Hematopoietic multipotent progenitor cell treated with erythropoietin and hydrocortisone succinate and interleukin-3 and kit ligand, for 15 days (in vitro differentiated cells): ENCODE results near the gene LARGE1.
"Not testable (repeated sequence)": the region's sequence is repeated elsewhere in the genome, so short reads cannot be mapped to it uniquely, and the experiment has no call there.

Source experiments
- DNase-seq: peaks from one replicate; pipeline ENCODE4 v3.0.0-alpha.2; 2015; ENCODE audit warnings: low spot score

Gene LARGE1

DNA sequence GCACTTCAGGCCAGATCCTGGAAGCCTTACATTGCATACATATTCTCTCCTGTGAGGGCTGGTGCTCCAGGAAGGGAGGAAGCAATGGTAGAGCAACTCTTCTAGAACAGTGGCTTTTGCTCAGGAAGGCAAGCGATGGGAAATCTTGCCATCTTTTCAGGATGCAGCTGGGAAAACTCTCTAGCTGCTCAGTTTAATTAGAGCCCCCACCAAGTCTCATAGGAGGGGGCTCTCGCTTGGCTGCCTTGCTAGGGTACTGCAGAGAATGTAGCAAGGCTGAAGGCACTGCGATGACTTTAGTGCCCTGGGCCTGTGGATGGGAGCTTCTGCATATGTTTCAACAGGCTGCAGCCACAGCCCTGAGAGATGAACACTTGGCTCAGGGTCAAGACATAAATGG is 504.9 kb downstream of the LARGE1 start:
- no peak for DNase-seq

DNA sequence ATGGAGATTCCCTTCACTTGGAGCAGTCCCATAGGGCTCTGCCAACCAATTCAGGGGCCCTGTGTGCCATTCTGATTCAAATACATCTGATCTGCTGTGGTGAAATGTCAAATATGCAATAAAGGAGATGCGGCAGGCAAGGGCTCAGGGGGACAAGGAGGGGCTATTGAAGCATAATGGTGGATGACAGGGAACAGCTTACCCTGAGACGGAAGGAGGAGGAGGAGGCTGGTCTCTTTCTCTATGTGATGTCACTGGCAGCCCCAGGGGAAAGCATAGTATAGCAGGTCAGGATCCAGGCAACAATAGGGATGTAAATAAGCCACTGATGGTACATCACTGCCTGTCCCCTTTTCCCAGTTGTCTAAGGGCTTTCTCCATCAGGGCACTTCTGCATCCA is 511.2 kb downstream of the LARGE1 start:
- no peak for DNase-seq

DNA sequence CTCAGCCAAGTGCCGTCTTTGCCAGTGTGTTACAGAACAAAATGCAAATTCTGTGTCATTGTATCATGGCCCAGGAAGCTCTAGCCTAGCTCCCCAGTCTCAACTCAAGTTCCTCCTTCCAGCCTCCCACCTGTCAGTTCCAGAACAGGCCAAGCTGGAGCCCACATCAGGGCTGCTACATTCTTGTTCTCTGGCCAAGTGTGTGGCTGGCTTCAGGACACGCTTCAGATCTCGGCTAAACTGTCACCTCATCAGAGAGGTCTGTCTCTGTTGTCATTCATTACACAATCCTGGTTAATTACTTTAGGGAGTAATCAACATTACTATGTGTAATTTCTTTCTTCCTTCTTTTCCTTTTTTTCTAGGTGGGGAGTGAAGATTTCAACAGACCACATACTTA is 515.1 kb downstream of the LARGE1 start:
- DNase-seq = no peak

DNA sequence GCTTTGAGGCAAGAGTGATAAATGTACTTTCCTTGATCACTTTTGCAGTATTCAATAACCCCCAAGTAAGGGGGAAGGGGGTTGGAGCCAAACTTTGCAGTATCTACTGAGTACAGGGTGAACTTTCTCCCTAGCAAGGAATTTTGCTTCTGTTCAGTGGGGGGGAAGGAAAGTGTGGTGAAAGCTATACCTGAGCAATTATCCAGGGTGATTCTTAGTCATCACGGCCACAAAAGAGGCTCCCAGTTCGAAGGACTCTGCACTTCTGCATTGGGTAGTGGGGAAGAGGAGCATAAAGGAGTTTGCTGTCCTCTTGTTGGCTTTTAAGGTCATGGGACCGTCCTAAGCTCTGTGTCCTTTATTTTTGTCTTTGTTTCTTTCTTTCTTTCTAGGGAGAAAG is 515.6 kb downstream of the LARGE1 start:
- no peak for DNase-seq

DNA sequence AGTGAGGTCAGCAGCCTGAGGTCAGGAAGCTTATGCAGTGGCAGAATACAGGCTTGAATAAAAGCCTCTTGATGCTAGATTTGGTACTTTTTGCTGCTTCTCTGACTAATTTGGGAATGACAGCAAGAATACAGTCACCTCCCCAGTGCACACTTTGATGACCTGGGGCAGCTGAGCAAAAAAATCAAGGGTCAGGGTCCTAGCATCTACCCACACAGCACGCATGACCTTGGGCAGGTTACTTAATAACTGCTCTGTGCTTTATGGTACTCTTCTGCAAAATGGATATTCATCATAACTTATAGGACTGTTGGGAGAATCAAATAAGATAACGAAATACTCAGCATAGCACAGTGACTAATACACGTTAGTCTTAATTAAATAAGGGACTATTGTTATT is 518.0 kb downstream of the LARGE1 start:
- no peak for DNase-seq

DNA sequence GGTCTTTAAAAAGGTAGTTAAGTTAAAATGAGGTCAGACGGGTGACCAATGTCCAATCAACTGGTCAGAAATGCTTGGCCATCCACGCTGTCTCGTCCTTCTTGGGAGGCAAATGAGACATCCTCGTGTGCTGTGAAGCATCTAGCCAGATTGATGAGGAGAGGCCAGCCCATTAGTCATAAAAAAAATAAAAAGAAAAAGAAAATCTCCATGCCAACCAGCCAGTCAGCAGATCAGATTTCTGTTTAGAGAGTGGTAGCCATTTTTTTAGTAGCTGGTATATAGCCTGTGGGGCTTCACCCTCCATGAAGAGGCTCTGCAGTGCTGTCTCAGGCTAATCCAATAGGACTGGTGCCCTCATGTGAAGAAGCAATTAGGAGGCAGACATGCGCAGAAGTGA is 519.0 kb downstream of the LARGE1 start:
- DNase-seq = no peak

DNA sequence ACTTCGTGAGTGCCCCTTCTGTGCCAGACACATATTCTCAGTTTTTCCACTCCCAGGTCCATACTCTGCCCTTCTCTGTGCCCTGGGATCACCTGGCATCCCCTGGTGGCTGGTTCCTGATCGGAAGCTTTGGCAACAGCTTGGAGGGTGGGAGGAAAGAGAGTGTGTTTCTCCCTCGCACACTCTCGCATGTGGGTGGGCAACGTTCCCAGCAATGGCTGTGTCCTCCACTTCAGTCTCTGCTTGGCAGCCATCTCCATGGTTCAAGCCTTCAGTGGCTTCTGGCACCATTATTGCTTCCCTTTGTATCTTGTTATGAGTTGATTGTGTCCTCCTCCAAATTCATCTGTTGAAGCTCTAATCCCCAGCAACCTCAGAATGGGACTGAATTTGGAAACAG is 519.4 kb downstream of the LARGE1 start:
- DNase-seq = no peak

DNA sequence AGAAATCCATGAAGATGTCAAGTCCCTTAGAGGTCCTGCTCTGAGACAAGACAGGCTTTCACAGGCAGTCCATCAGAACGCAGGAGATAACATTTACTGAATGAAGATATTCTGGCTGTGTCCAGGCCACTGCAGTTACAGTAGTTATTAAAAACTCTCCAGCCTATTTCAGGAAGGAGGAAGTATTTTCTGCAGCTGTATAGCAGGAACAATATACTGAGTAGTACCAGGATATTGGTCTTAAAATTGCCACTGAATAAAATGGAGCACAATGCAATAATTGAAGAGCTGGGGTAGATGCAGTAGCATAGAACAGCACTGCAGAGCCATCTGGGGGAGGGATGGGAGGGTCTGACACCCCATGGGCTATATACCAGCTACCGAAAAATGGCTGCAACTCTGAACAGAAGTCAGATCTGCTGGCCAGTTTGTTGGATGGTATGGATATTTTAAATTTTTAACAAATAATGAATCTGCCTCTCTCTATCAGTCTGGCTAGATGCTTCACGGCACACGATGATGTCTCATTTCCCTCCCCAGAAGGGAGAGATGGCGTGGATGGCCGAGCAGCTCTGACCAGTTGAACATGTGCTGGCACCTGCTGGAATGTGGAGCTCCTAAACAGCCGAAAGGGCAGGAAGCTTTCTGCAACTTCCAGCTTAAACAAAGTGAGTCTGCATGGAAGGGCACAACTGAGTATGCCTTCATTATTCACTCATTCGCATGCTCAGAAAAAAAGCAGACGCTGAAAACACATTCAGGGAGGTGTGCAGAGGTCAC is 520.0 kb downstream of the LARGE1 start:
- DNase-seq = no peak

DNA sequence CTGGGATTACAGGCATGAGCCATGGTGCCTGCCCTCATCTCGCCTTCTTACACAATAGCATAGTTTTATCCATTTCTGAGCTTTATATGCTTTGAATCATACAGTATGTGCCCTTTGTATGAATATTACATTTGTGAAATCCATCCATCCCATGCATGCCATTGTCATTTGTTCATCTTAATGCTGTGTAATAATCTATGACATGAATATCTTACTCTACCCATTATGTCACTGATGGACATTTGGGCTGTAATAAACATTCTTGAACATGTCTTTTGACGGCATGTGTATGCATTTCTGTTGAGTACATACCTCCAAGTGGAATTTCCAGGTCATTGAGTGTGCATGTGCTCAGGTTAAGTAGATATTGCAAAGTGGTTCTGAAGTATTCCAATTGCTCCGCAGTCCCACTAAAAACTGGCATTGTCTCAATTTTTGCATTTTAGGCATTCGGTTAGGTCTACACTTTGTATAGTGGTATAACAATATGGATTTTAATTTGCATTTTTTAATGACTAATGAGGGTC is 522.8 kb downstream of the LARGE1 start:
- no peak for DNase-seq

DNA sequence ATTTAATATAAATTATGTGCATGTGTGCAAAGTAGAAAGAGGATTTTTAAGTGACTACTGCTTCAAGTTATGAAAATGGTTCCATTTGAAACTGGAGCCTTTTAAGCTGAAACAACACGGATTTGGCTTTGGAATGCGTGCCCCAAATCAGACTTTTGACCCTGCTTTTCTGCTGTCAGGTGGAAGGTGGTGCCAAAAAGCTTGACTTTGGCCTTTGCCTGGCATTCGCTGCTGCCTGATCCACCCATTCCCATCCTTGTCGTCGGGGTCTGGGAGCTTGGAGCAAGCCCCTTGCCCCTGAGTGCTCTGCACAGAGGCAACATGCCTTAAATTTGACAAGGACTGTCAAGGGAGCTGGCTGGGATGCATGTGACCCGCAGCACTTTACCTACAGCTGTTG is 526.8 kb downstream of the LARGE1 start:
- DNase-seq = no peak

DNA sequence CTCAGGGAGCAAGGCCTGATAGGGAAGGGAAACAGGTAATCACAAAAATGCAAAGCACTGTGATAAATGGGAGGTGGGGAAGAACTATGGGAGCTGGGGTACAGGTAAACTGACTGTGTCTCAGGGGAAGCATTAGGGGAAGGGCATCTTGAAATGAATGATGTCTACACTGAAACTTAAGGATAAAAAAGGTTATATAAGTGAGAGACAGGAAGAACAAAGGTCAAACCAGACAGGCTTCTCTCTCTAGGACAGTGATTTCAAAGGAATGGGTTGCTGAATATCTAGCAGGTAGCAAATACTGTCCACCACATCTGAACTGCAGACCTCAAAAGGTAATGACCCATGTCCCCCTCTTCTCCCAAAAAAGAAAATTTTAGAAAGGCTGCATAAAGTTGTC is 529.0 kb downstream of the LARGE1 start:
- DNase-seq = no peak

DNA sequence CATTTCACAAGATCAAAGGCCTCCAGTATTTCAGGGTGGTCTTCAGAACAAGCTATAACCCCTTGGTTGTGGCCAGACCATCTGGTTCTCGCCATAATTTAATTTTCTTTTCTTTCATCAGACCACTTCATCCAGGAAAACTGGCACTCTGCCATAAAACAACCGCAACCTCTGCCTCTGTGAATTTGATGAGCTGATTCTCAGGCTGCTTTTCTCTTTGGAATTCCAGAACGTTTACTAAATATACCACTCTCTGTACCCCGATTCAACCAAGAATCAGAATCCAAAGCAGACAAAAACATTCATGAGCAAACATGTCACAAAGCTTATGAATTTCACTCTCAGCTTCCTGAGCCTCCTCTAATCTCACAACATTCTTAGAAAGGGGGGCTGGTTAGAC is 530.3 kb downstream of the LARGE1 start:
- no peak for DNase-seq

DNA sequence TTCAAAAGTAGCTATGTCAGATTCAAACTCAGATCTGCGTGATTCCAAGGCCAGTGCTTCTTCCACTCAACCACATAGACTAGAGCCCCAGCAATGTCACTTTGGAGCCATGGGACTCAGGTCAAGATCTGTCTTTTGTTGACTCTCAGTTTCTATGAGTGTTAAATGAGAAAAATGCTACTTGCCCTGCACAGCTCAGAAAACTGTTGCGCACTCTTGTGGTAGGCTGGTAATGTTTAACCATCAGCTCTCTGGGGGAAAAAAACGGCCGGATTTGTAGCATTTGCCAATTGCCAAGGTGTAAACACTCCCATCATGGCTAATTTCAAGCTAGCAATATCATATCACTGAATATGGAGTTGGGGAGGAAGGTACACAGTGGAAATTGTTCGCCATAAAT is 534.0 kb downstream of the LARGE1 start:
- DNase-seq = no peak

DNA sequence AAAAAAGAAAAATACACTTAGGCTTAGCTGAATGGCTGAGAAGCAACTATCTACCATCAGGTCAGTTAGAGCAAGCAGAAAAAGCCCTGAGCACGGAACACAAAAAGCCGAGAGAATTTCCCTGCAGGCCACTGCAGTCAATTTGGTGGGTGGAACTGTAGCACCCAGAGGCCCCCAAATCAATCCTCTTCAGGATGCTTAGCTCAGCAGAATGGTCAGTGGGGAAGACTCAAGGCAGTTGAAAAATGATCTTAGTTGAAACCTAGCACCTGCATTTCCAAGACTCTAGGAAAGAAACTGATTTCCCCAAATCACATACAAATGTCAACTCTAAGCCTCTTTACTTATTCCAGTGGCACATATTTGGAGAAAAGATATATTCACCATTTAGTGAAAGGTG is 534.7 kb downstream of the LARGE1 start:
- no peak for DNase-seq

DNA sequence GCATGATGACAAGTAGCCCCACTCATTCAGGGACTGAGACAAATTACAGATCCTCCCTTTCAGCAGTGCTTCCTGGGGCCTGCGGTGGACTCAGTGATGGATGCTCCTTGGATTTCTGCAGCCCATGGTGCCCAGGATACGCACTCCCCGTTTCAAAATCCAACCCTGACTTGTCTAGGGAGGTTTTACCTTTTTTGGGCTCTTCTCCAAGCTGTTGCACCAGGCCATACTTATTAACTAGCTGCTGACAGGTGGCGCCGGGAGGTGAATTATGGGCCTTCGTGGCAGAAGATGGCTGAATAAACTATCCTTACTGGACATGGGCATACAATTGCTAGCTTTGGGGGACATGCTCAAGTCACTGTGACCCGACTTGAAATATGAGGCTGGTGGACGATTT is 537.8 kb downstream of the LARGE1 start:
- no peak for DNase-seq

DNA sequence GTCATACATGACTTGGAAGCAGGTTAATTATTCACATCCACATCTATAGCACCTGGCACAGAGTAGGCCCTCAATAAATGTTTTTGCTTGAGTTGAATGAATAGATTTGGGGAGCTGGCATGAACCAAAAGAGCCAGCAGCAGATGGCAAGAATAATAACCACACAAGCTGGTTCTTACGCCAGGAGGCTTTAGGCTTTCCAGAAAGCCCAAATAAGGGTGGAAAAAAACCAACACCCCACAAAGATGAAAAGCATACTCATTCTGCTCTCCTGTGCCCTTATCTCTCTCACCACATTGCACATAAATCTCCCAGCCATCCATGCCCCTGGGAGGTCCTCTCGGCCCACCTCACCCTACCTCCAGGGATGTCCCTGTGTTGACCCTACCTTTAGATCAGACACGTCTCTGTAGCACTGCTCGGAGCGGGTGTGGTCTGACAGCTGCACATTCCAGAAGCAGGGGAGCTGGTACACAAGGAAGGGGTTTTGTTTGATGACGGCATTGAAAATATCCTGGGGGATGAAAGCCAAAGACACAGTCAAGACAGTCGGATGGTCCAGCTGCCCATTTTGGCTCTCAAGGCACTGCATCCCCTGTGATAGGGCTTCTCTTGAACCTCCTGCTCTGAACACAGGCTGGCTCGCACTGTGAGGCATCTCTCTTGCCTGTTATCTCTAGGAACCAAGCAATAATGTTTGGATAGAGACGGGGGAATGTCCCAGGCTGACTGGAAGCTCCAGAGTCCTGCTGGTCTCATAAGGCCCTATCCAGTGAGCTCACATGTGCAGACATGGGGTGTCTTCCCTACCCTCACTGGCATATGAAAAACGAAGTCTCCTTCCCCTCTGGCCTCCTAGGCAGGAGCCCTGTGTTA is 538.5 kb downstream of the LARGE1 start:
- DNase-seq = no peak

DNA sequence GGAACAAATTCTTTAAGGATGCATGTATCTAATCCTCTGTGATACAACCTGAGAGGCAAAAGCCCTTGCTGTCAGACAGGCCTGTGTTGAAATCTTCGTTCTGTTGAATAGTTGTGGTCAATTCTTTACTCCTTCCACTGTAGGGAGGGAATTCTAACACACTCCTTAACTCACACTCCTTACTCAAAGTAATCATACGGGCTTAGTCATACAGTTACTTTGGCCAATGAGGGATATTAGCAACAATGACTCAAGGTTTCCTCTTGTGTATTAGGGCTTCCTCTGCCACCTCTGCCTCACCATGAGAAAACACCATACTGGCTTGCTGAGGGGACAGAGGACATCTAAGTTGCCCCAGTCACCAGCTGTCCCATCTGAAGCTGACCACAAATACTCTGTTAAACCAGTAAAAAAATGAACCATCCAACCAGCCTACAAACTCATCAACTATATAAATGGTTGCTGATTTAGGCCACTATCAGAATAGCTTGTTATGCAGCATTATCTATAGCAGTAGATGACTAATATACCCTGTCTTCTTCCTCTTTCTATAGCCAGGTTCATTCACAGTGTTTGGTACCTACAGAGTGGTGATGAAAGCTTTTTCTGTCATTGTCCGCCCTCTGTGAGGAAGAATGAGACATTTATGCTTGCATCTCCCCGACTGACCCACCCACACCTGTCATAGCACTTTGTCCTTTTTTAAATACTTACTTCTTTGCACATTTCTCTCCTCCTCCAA is 539.3 kb downstream of the LARGE1 start:
- DNase-seq = no peak

DNA sequence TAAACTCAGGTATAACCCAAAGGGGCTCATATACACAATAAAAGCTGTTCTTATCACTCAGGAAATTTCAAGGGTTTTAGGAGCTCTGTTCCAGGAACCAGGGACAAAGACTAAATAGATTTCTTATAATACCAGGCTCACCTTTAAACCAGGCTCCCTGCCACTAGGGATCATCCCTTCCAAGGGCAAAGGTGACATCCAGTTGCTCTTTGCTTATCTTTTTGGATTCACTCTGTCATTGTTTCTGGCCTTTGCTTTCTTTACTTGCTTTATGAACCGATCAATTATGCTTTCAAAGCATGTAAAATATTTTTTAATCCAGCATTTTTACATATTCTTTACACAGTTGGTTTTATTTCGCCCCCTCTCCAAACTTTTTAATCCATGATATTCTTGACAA is 540.4 kb downstream of the LARGE1 start:
- DNase-seq = no peak

DNA sequence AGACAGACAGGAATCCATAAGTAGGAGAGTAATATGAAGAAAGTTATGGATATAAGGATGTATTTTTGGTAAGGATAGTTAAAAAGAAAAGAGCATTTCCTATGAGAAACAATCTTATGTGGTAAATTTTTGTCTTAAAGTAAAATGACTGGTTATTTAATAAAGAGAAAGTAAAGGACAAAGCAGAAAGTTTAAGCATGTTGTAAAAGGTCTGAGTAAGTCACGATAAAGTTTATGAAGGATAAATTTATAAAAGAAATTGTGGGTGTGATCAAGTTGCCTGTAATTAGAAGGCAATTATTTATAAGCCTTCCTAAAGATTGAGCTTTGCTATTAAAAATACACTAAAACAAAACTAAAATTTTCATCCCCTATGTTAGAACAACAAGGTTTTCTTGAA is 547.4 kb downstream of the LARGE1 start:
- no peak for DNase-seq

DNA sequence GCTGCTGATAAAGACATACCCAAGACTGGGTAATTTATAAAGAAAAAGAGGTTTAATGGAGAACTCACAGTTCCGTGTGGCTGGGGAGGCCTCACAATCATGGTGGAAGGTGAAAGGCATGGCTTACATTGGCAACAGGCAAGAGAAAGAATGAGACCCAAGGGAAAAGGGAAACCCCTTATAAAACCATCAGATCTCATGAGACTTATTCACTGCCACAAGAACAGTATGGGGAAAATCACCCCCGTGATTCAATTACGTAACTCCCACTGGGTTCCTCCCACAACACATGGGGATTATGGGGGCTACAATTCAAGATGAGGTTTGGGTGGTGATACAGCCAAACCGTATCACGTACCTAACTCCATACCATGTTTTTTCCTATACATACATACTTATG is 557.0 kb downstream of the LARGE1 start:
- not testable (repeated sequence) for DNase-seq

DNA sequence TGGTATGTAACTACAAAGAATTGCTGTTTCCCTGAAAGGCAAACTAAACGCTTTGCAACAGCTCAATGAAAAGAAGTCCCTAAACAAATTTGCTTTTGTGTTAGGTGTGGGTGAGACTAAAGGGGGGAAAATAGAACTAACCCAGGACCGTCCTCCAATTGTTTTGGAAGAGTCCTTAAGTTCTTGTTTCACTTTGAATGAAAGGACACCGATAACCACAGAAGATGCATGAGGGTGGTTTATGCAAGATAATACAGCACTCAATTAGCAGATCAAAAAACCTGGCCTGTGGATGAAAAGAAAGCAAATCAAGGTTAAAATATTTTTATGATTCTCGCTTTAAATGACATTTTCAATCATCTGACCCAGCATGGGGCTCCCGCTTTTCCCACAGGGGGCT is 557.6 kb downstream of the LARGE1 start:
- no peak for DNase-seq

DNA sequence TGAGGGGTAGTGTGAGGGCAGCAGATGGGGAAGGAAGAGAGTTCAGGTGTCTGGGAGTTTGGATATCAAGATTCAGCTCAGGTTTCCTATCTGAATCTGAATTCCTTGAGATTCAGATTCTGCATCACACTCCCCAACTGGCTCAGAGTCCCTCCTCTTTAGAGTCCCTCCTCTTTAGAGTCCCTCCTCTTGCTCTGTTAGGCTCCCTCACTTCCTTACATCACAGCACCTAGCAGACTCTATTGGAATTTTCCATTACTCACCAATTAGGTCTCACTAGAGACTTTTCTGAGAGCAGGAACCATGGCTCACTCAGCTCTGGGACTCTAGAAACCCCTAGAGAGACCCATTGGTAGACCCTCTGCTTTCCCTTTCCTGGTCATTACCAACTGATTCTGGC is 558.7 kb downstream of the LARGE1 start:
- DNase-seq = no peak

DNA sequence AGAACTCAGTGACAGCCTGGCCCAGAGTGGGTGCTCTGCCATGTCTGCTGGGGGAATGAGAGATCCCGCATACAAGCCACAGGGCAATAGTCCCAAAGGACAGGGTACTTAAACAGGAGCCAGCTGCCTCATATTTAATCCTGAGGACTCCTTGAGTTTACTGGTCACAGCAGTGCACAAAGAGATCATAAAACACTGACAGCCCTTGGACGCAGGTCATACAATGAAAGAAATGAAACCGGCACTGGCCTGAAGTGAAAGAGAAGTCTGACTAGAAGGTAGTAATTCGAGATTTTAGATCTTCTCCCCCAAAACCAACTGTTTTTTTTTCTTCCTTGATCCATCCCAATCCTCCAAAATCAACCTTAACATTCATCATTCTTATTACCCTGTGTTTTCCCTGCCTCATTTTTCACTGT is 562.3 kb downstream of the LARGE1 start:
- no peak for DNase-seq
